Astrocyte (in vitro differentiated cells and primary cell): ENCODE results near the gene BORCS5.

Experiments
- EZH2 ChIP-seq: IDR thresholded peaks from 2 replicates; pipeline ENCODE4 v1.6.1; 2012; ENCODE audit warnings: mild to moderate bottlenecking, low read length, inconsistent platforms; ENCODE audit not compliant: insufficient read depth
- TF ChIP-seq, protein P1 (sequence below): IDR thresholded peaks from 2 replicates; pipeline ENCODE4 v1.5.1; 2011; ENCODE audit warnings: low read depth, mild to moderate bottlenecking, inconsistent platforms, low read length, moderate library complexity; ENCODE audit not compliant: insufficient read depth

DNA sequence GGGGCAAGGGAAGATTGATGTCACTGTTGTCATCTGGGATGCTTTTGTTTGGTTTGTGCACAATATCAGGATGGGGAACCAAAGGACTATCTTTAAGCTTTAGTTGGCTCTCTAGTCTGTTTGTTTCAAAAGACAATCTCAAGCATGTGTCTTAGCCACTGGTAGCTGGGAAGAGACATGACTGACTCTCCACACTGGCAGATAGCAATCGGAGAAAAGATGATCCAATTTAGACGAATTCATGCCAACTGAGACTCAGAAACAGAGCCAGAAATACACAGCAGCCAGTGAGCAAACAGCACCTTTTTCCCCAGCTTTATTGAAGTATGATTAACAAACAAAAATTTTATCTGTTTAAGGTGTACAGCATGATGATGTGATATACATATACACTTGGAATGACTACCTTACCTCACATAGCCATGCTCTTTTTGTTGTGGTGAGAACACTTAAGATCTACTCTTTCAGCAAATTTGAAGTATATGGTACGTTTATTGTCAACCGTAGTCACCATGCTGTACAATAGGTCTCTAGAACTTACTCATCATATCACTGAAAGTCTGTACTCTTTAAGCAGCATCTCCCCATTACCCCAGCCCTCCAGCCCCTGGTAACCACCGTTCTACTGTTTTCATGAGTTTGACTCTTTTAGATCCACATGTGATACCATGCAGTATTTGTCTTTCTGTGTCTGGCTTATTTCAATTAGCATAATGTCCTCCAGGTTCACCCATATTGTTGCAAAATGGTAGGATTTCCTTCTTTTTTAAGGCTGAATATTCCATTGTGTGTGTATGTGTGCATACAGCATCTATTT, 155.2 kb downstream of the BORCS5 start:
- TF ChIP-seq, protein P1, sequence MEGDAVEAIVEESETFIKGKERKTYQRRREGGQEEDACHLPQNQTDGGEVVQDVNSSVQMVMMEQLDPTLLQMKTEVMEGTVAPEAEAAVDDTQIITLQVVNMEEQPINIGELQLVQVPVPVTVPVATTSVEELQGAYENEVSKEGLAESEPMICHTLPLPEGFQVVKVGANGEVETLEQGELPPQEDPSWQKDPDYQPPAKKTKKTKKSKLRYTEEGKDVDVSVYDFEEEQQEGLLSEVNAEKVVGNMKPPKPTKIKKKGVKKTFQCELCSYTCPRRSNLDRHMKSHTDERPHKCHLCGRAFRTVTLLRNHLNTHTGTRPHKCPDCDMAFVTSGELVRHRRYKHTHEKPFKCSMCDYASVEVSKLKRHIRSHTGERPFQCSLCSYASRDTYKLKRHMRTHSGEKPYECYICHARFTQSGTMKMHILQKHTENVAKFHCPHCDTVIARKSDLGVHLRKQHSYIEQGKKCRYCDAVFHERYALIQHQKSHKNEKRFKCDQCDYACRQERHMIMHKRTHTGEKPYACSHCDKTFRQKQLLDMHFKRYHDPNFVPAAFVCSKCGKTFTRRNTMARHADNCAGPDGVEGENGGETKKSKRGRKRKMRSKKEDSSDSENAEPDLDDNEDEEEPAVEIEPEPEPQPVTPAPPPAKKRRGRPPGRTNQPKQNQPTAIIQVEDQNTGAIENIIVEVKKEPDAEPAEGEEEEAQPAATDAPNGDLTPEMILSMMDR: no peak
- TF ChIP-seq EZH2: no peak
